Gastrocnemius medialis (tissue), 4 donors: ENCODE results near the gene SAMD1. TPM values are rescaled to one million over a fixed set of nuclear protein-coding genes. Genes with fewer than 3 reads are reported as not detected.

Experiments
- ATAC-seq, 2 donors: fragments of 150-250 bp; one replicate each; pipeline ENCODE4 v1.9.1; 2016
- DNase-seq, 2 donors: peaks; one replicate each; pipeline ENCODE4 v3.0.0-alpha.2; 2019
- H3K27ac ChIP-seq, 4 donors: fragments of 200-600 bp; sonication (generic); 1 replicate in 1 of 4; 2 replicates in 3 of 4; pipeline ENCODE4 v1.5.1; 2016 to 2018; ENCODE audit warnings: mild to moderate bottlenecking in 2 of 4, moderate library complexity in 1 of 4
- H3K27me3 ChIP-seq, 3 donors: fragments of 200-600 bp; sonication (generic) in 2 of 3; 1 replicate in 1 of 3; 2 replicates in 2 of 3; pipeline versions ENCODE4 v1.5.1 to v1.6.0; 2016 to 2019; ENCODE audit warnings: mild to moderate bottlenecking in 1 of 3, moderate library complexity in 1 of 3
- H3K36me3 ChIP-seq, 2 donors: fragments of 200-600 bp; sonication (generic) in 1 of 2; one replicate each; pipeline ENCODE4 v1.5.1; 2017 to 2018
- H3K4me1 ChIP-seq, 2 donors: fragments of 200-600 bp; sonication (generic) in 1 of 2; one replicate each; pipeline ENCODE4 v1.5.1; 2016 to 2017; ENCODE audit warnings: mild to moderate bottlenecking in 2 of 2
- H3K4me3 ChIP-seq, 4 donors: fragments of 200-600 bp; sonication (generic) in 3 of 4; 1 replicate in 1 of 4; 2 replicates in 3 of 4; pipeline ENCODE4 v1.5.1; 2016 to 2019; ENCODE audit warnings: mild to moderate bottlenecking in 2 of 4
- H3K9me3 ChIP-seq, 3 donors: fragments of 200-600 bp; sonication (generic) in 2 of 3; 1 replicate in 1 of 3; 2 replicates in 2 of 3; pipeline ENCODE4 v1.5.1; 2016 to 2019
- CTCF ChIP-seq, 5 experiments: fragments of 450-650 bp in 3 of 5; fragments of 200-600 bp in 2 of 5; sonication (generic) in 2 of 5; IDR thresholded peaks in 4 of 5; conservative IDR thresholded peaks in 1 of 5; 1 replicate in 4 of 5; 2 replicates in 1 of 5; pipeline ENCODE4 v1.5.1; 2016 to 2019; ENCODE audit warnings: antibody characterized with exemption in 5 of 5, mild to moderate bottlenecking in 3 of 5, moderate library complexity in 3 of 5
- POLR2A ChIP-seq, 2 donors: fragments of 450-650 bp; IDR thresholded peaks; one replicate each; pipeline ENCODE4 v1.6.1; 2017; ENCODE audit warnings: antibody characterized with exemption in 2 of 2, mild to moderate bottlenecking in 2 of 2, moderate library complexity in 2 of 2
- in situ Hi-C, 4 donors: fragments of 200-750 bp; cut with MboI; loops; one replicate each; pipeline versions ENCODE4 v1.15.0 to v1.8.0; 2017; ENCODE audit warnings: low sequenced_read_pairs in 4 of 4
- intact Hi-C: fragments of 100-400 bp; cut with DNase I; formaldehyde crosslinking; loops from one replicate; pipeline ENCODE4 v1.15.1; 2023; ENCODE audit warnings: low total_unique reads
- total RNA-seq, 4 donors: library from RNA; depleted of rRNA; stranded (reverse); fragments of >200 nt; gene quantifications; one replicate each; pipeline versions ENCODE4 v1.1.0 to v1.2.3, GENCODE V29; 2016

The SAMD1 gene
- 10 to 100 TPM; 15.1 to 71.8 (median 40.2) TPM for total RNA-seq

GRCh38 chr19:14090509-14091080 lies at the start of gene SAMD1:
TSS of gene SAMD1 (minus strand) at chr19:14090751.
- Histone ChIP-seq H3K9me3 (peaks cover 0 to 9% (median 7%) of the 10 kb centered on the region in 3 donors), H3K27me3 (no peaks in the 10 kb centered on the region), H3K4me3 (peak within 1 kb of the TSS; percentile 63 to 89 (median 79)), H3K4me1 (peaks cover 0 to 5% of the 10 kb centered on the region in 2 donors), H3K27ac (peak within 1 kb of the TSS; percentile 89 to 96 (median 92)), H3K36me3 (peaks cover 0 to 13% of the 10 kb centered on the region in 2 donors)
- DNase-seq, result peak; percentile 90 to 92
- in situ Hi-C loops (no loop called here), intact Hi-C loops (loop anchor here (2.0 kb wide), 2 partner anchors 16 to 24 kb away; no protein-coding TSS in a partner anchor)
- TF ChIP-seq POLR2A (IDR thresholded peaks at IDR 0.05), result no peak
- no peak for TF ChIP-seq CTCF (IDR thresholded peaks at IDR 0.05 in 4 of 5, conservative IDR thresholded peaks at IDR 0.05 in 1 of 5)
- peak; percentile 76 to 77 for ATAC-seq

- H3K36me3 ChIP-seq, result no peaks in the 10 kb centered on the region
- no peaks in the 10 kb centered on the region for H3K9me3 ChIP-seq
- H3K4me1 ChIP-seq, result peaks cover 24 to 32% of the 10 kb centered on the region in 2 donors
- in situ Hi-C loops (loop anchor here in 1 of 4 donors (5.0 kb wide), 1 partner anchor 68 kb away; the partner anchor contains the start of gene MISP3), intact Hi-C loops (loop anchor here (5.0 kb wide), 3 partner anchors 133 to 267 kb away; partner anchors contain the start of gene RFX1)
- H3K27me3 ChIP-seq, result no peaks in the 10 kb centered on the region
- DNase-seq (peak; percentile 55 to 91), ATAC-seq (peak; percentile 31 to 66)
- TF ChIP-seq POLR2A (IDR thresholded peaks at IDR 0.05) (no peak), CTCF (IDR thresholded peaks at IDR 0.05 in 4 of 5, conservative IDR thresholded peaks at IDR 0.05 in 1 of 5) (no peak)
- no peak overlapping the region for H3K4me3 ChIP-seq
- peak overlapping the region; percentile 91 to 99 (median 98) for H3K27ac ChIP-seq
Observed at GRCh38 chr19:14139944-14140343, 49.4 kb upstream of the SAMD1 start.

GRCh38 chr19:14138576-14139265 lies 48.2 kb upstream of the SAMD1 start:
- Histone ChIP-seq H3K36me3 (no peaks in the 10 kb centered on the region), H3K9me3 (no peaks in the 10 kb centered on the region), H3K27ac (peak overlapping the region; percentile 91 to 99 (median 98)), H3K4me1 (peaks cover 24 to 32% of the 10 kb centered on the region in 2 donors), H3K4me3 (no peak overlapping the region), H3K27me3 (no peaks in the 10 kb centered on the region)
- TF ChIP-seq CTCF (IDR thresholded peaks at IDR 0.05 in 4 of 5, conservative IDR thresholded peaks at IDR 0.05 in 1 of 5) (no peak), POLR2A (IDR thresholded peaks at IDR 0.05) (no peak)
- ATAC-seq, result no peak
- in situ Hi-C loops (no loop called here), intact Hi-C loops (loop anchor here (5.0 kb wide), 3 partner anchors 131 to 269 kb away; partner anchors contain the start of gene RFX1)
- peak in 1 of 2 donors; percentile 30 for DNase-seq

- TF ChIP-seq CTCF (IDR thresholded peaks at IDR 0.05 in 4 of 5, conservative IDR thresholded peaks at IDR 0.05 in 1 of 5) (peak; percentile 86 to 92 (median 87)), POLR2A (IDR thresholded peaks at IDR 0.05) (peak; percentile 81 to 87)
- DNase-seq (peak; percentile 99 to 100), ATAC-seq (peak; percentile 86 to 94)
- H3K4me3 ChIP-seq, result peak within 1 kb of the TSS; percentile 65 to 81 (median 76)
- H3K27ac ChIP-seq, result peak within 1 kb of the TSS; percentile 91 to 99 (median 98)
- H3K27me3 ChIP-seq, result no peaks in the 10 kb centered on the region
- H3K36me3 ChIP-seq, result no peaks in the 10 kb centered on the region
- no peaks in the 10 kb centered on the region for H3K9me3 ChIP-seq
- in situ Hi-C loops (no loop called here), intact Hi-C loops (loop anchor here (1.0 to 5.0 kb wide), 9 partner anchors 18 to 271 kb away; partner anchors contain the start of genes ADGRE5, DCAF15 and RFX1)
- H3K4me1 ChIP-seq, result peaks cover 24 to 32% of the 10 kb centered on the region in 2 donors
Observed at GRCh38 chr19:14136509-14137281, 46.1 kb upstream of the SAMD1 start, which contains the start of gene ASF1B. TSS of gene ASF1B (minus strand) at chr19:14136589. CDS start at chr19:14136456, 133 bp downstream.
